Naive thymus-derived CD4-positive, alpha-beta T cell (primary cell): Measurements from ENCODE around the gene PANX3. TPM values are rescaled to one million over a fixed set of nuclear protein-coding genes. Genes with fewer than 3 reads are reported as not detected.
A peak's percentile ranks its signal among the peaks of the same experiment; 100 is the strongest.

Experiments
- ATAC-seq: fragments of 150-1000 bp; cut with Tn5 transposase; 2 replicates; pipeline ENCODE4 v1.10.0; 2021; ENCODE audit warnings: mild to moderate bottlenecking, moderate library complexity
- CTCF ChIA-PET: fragments of 350-600 bp; sonication (Branson Sonifier 250); formaldehyde crosslinking; loops from one replicate; lab custom pipeline; 2021; ENCODE audit warnings: antibody characterized with exemption; lab: Charles Lee
- POLR2A ChIA-PET: fragments of 350-600 bp; sonication (Branson Sonifier 250); formaldehyde crosslinking; loops from one replicate; lab custom pipeline; 2021; ENCODE audit warnings: antibody characterized with exemption, inconsistent platforms; lab: Charles Lee
- DNase-seq, 9 donors: peaks; one replicate each; pipeline versions ENCODE4 v3.0.0 to v3.0.0-alpha.2; 2020 to 2022; ENCODE audit warnings: mixed read lengths in 1 of 9
- H3K27ac ChIP-seq: one replicate; pipeline ENCODE4 v1.7.0; 2013; ENCODE audit warnings: mild to moderate bottlenecking, low read depth, low read length, moderate library complexity
- H3K27me3 ChIP-seq, 2 donors: one replicate each; pipeline ENCODE4 v1.7.0; 2013; ENCODE audit warnings: low read length in 2 of 2, mild to moderate bottlenecking in 2 of 2, moderate library complexity in 2 of 2; ENCODE audit not compliant: control insufficient read depth in 2 of 2, insufficient read depth in 2 of 2
- H3K36me3 ChIP-seq, 3 experiments: 1 replicate in 2 of 3; 2 replicates in 1 of 3; pipeline ENCODE4 v1.7.0; 2013; ENCODE audit warnings: low read length in 3 of 3, mild to moderate bottlenecking in 3 of 3, moderate library complexity in 1 of 3; ENCODE audit not compliant: insufficient read depth in 3 of 3, control insufficient read depth in 2 of 3
- H3K4me1 ChIP-seq, 2 donors: one replicate each; pipeline ENCODE4 v1.7.0; 2013; ENCODE audit warnings: low read length in 2 of 2, mild to moderate bottlenecking in 2 of 2, moderate library complexity in 1 of 2; ENCODE audit not compliant: control insufficient read depth in 2 of 2, insufficient read depth in 2 of 2
- H3K4me3 ChIP-seq: 2 replicates; pipeline ENCODE4 v1.7.0; 2013; ENCODE audit warnings: mild to moderate bottlenecking, low read length
- H3K9me3 ChIP-seq, 3 experiments: 1 replicate in 2 of 3; 2 replicates in 1 of 3; pipeline ENCODE4 v1.7.0; 2013; ENCODE audit warnings: low read length in 3 of 3; ENCODE audit not compliant: control insufficient read depth in 2 of 3
- H3K27ac Mint-ChIP-seq, 9 donors: one replicate each; pipeline ENCODE4 v1.8.0; 2020 to 2022; ENCODE audit warnings: mixed read lengths in 9 of 9, mild to moderate bottlenecking in 8 of 9, moderate library complexity in 5 of 9, inconsistent platforms in 2 of 9
- H3K27me3 Mint-ChIP-seq, 5 donors: one replicate each; pipeline ENCODE4 v1.8.0; 2021 to 2022; ENCODE audit warnings: mixed read lengths in 5 of 5, mild to moderate bottlenecking in 1 of 5
- H3K36me3 Mint-ChIP-seq, 5 donors: one replicate each; pipeline ENCODE4 v1.8.0; 2020 to 2022; ENCODE audit warnings: mixed read lengths in 5 of 5, mild to moderate bottlenecking in 3 of 5, inconsistent platforms in 1 of 5
- H3K4me1 Mint-ChIP-seq, 7 donors: one replicate each; pipeline ENCODE4 v1.8.0; 2020 to 2022; ENCODE audit warnings: mixed read lengths in 7 of 7, mild to moderate bottlenecking in 3 of 7, inconsistent platforms in 1 of 7
- H3K4me3 Mint-ChIP-seq, 10 donors: one replicate each; pipeline ENCODE4 v1.8.0; 2020 to 2022; ENCODE audit warnings: mild to moderate bottlenecking in 10 of 10, mixed read lengths in 10 of 10, moderate library complexity in 6 of 10, inconsistent platforms in 2 of 10
- H3K9me3 Mint-ChIP-seq, 11 donors: one replicate each; pipeline ENCODE4 v1.8.0; 2020 to 2022; ENCODE audit warnings: mixed read lengths in 11 of 11, mild to moderate bottlenecking in 4 of 11, inconsistent platforms in 1 of 11, moderate library complexity in 1 of 11
- intact Hi-C, 2 donors: fragments of 100-400 bp; cut with micrococcal nuclease; formaldehyde crosslinking; loops; one replicate each; pipeline ENCODE4 v1.15.1; 2023
- polyA plus RNA-seq, 2 donors: library from polyadenylated mRNA; unstranded; fragments of 300-500 nt; fragmentation: Illumina TruSeq; gene quantifications; one replicate each; pipeline ENCODE4 v1.2.3, GENCODE V29; 2021
- total RNA-seq, 6 experiments: library from RNA in 5 of 6; stranded (reverse) in 5 of 6; gene quantifications; 1 replicate in 5 of 6; 2 replicates in 1 of 6; pipeline ENCODE4 v1.2.3 and lab custom pipeline; 2021 to 2026

The PANX3 gene
- total and polyA plus RNA-seq, 7 experiments from 2014 or later = not detected

GRCh38 chr11:124582565-124582964, 28.7 kb upstream of the PANX3 start:
- intact Hi-C loops = no loop called here
- Histone ChIP-seq H3K27ac (no peak overlapping the region), H3K4me1 (no peaks in the 10 kb centered on the region), H3K27me3 (no peaks in the 10 kb centered on the region), H3K9me3 (no peaks in the 10 kb centered on the region), H3K36me3 (no peaks in the 10 kb centered on the region), H3K4me3 (no peak overlapping the region)
- H3K9me3 Mint-ChIP-seq = no peaks in the 10 kb centered on the region
- H3K4me1 Mint-ChIP-seq = peaks cover 0 to 2% (median 0%) of the 10 kb centered on the region in 7 donors
- no peak overlapping the region for H3K27ac Mint-ChIP-seq
- ATAC-seq (no peak), DNase-seq (no peak)
- POLR2A ChIA-PET = no interaction called here
- peaks cover 8 to 22% (median 15%) of the 10 kb centered on the region in 5 donors for H3K27me3 Mint-ChIP-seq
- no peaks in the 10 kb centered on the region for H3K36me3 Mint-ChIP-seq
- CTCF ChIA-PET = no interaction called here
- H3K4me3 Mint-ChIP-seq = no peak overlapping the region

DNA sequence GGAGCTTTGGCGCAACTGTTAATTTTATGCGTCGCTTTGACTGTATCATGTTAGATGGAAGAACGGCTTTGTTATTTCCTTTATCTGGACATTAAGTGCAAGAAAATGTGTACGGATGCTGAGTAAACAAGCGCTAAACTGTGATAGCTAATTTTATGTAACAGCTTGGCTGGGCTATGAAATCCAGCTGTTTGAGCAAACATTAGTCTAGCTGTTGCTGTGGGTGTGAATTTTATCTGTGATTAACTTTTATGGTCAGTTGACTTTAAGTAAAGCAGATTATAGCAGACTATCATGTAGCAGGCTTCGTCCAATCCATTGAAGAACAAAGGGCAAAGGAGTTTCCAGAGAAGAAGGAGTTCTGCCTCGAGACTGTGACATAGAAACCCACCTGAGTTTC, 27.4 kb upstream of the PANX3 start:
- Histone ChIP-seq H3K27ac (no peak overlapping the region), H3K36me3 (no peaks in the 10 kb centered on the region), H3K4me1 (no peaks in the 10 kb centered on the region), H3K9me3 (no peaks in the 10 kb centered on the region), H3K27me3 (no peaks in the 10 kb centered on the region), H3K4me3 (no peak overlapping the region)
- intact Hi-C loops = no loop called here
- ChIA-PET CTCF (no interaction called here), POLR2A (no interaction called here)
- Mint-ChIP-seq H3K4me3 (no peak overlapping the region), H3K36me3 (no peaks in the 10 kb centered on the region), H3K27ac (no peak overlapping the region), H3K27me3 (peaks cover 11 to 30% (median 22%) of the 10 kb centered on the region in 5 donors), H3K9me3 (no peaks in the 10 kb centered on the region), H3K4me1 (peaks cover 0 to 2% (median 0%) of the 10 kb centered on the region in 7 donors)
- DNase-seq (no peak), ATAC-seq (no peak)

DNA sequence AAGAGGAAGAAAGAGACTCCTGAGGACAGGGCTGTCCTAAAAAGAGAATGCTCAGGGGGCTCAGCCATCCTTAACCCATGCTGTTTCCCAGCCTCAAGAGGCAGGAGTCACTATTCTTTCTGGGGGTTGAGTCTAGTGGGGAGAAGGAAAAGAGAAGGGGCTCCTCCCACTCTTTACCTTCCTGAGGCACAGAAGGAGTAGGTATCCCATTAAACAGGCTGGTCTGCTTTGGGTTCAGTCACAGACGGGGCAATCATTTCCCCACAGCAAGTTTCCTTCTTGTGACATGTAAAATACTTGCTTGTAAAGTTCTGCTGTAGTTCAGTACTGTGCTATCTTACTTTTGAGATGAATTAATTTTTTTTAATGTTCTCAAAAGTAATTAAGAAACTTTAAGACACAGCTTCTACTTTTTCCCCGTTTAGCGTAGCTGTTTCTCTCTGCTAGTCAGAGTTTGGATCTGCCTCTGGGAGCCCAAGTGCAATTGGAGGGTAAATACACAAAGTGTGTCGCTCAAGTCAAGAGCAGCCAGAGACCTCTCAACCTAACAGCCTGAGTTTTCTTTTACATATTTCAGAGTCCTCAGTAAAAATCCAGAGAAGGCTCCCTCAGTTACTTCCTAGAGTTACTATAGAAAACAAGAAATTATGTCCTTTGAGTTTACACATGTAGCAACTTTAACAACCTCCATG, 26.4 kb upstream of the PANX3 start:
- Mint-ChIP-seq H3K4me1 (peaks cover 0 to 2% (median 0%) of the 10 kb centered on the region in 7 donors), H3K4me3 (no peak overlapping the region), H3K36me3 (no peaks in the 10 kb centered on the region), H3K27me3 (peaks cover 14 to 35% (median 24%) of the 10 kb centered on the region in 5 donors), H3K9me3 (no peaks in the 10 kb centered on the region), H3K27ac (no peak overlapping the region)
- Histone ChIP-seq H3K9me3 (no peaks in the 10 kb centered on the region), H3K4me3 (no peak overlapping the region), H3K27me3 (no peaks in the 10 kb centered on the region), H3K4me1 (no peaks in the 10 kb centered on the region), H3K27ac (no peak overlapping the region), H3K36me3 (no peaks in the 10 kb centered on the region)
- ATAC-seq (no peak), DNase-seq (no peak)
- POLR2A ChIA-PET = no interaction called here
- CTCF ChIA-PET = interaction anchor here (1.1 to 1.5 kb wide), 3 partner anchors 8 to 169 kb away, joined by 3 read pairs; no protein-coding TSS in a partner anchor
- intact Hi-C loops = loop anchor here in 1 of 2 donors (5.0 kb wide), 1 partner anchor 513 kb away; no protein-coding TSS in a partner anchor

DNA sequence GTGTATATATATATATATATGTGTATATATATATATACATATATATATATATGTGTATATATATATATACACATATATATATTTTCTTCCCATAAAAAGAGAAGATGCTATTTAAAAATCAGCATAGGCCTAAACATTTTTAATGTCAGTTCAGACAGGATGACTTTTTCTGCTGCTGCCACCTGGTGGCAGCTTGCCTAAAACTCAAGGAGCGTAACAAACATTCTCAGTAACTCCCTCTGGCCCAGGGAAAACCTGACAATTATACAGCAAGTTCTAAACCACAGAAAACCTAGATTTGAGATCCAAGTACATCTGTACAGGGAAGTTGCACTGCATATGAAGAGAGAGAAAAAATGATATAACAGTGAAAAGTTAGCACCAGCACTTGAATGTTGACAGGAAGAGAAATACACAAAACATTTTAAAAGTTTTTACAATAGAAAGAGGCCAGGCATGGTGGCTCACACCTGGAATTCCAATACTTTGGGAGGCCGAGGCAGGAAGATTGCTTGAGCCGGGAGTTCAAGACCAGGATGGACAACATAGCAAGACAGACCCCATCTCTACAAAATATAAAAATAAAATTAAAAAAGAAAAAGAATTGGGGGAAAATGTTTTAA, 24.9 kb upstream of the PANX3 start:
- H3K4me1 ChIP-seq = no peaks in the 10 kb centered on the region
- H3K4me3 ChIP-seq = no peak overlapping the region
- Mint-ChIP-seq H3K9me3 (no peaks in the 10 kb centered on the region), H3K36me3 (no peaks in the 10 kb centered on the region), H3K4me3 (no peak overlapping the region), H3K27me3 (peaks cover 17 to 39% (median 27%) of the 10 kb centered on the region in 5 donors), H3K27ac (no peak overlapping the region), H3K4me1 (peaks cover 0 to 2% (median 0%) of the 10 kb centered on the region in 7 donors)
- ATAC-seq (peak; percentile 45), DNase-seq (peak in 7 of 9 donors; percentile 7 to 35 (median 24))
- ChIA-PET POLR2A (no interaction called here), CTCF (interaction anchor here (0.7 to 1.5 kb wide), 4 partner anchors 9 to 517 kb away, joined by 3 read pairs; no protein-coding TSS in a partner anchor)
- no peaks in the 10 kb centered on the region for H3K9me3 ChIP-seq
- H3K27ac ChIP-seq = no peak overlapping the region
- no peaks in the 10 kb centered on the region for H3K36me3 ChIP-seq
- intact Hi-C loops = loop anchor here (1.0 to 5.0 kb wide), 4 partner anchors 171 to 515 kb away; no protein-coding TSS in a partner anchor
- no peaks in the 10 kb centered on the region for H3K27me3 ChIP-seq

- intact Hi-C loops = no loop called here
- Histone ChIP-seq H3K36me3 (no peaks in the 10 kb centered on the region), H3K4me3 (no peak overlapping the region), H3K27ac (no peak overlapping the region), H3K27me3 (no peaks in the 10 kb centered on the region), H3K9me3 (no peaks in the 10 kb centered on the region), H3K4me1 (no peaks in the 10 kb centered on the region)
- Mint-ChIP-seq H3K27ac (no peak overlapping the region), H3K4me3 (no peak overlapping the region), H3K9me3 (no peaks in the 10 kb centered on the region), H3K27me3 (peaks cover 27 to 49% (median 32%) of the 10 kb centered on the region in 5 donors), H3K4me1 (no peaks in the 10 kb centered on the region), H3K36me3 (no peaks in the 10 kb centered on the region)
- ATAC-seq (no peak), DNase-seq (no peak)
- ChIA-PET CTCF (no interaction called here), POLR2A (no interaction called here)
Measured at GRCh38 chr11:124591430-124591829, 19.8 kb upstream of the PANX3 start.

DNA sequence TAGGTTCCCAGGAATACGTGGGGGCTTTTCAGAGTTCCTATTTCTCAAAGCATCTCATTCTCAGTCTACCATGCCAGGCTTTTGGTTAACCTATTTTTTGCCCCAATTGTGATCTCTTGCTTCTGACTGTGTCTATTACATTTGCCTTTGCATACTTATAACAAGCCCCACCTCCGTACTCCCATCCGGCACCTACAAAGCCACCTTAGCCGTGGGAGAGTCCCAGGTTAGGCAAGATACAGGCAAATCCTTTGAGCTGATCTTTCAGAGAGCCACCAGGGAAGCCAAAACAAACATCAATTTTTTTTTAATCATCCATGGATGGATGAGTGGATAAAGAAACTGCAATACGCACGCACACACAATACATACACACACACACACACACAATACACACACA, 18.6 kb upstream of the PANX3 start:
- Mint-ChIP-seq H3K4me1 (no peaks in the 10 kb centered on the region), H3K9me3 (no peaks in the 10 kb centered on the region), H3K4me3 (no peak overlapping the region), H3K27me3 (peaks cover 27 to 49% (median 32%) of the 10 kb centered on the region in 5 donors), H3K27ac (no peak overlapping the region), H3K36me3 (no peaks in the 10 kb centered on the region)
- no peak overlapping the region for H3K27ac ChIP-seq
- no peaks in the 10 kb centered on the region for H3K36me3 ChIP-seq
- H3K9me3 ChIP-seq = no peaks in the 10 kb centered on the region
- DNase-seq (no peak), ATAC-seq (no peak)
- peaks cover 0 to 3% of the 10 kb centered on the region in 2 donors for H3K27me3 ChIP-seq
- H3K4me3 ChIP-seq = no peak overlapping the region
- intact Hi-C loops = no loop called here
- ChIA-PET POLR2A (no interaction called here), CTCF (no interaction called here)
- H3K4me1 ChIP-seq = no peaks in the 10 kb centered on the region
